GM19324 (cell line): ENCODE results near the gene AQP9.
"Not testable (repeated sequence)": the region's sequence is repeated elsewhere in the genome, so short reads cannot be mapped to it uniquely, and the experiment has no call there.

ENCODE experiments used
- ATAC-seq: cut with Tn5 transposase; IDR thresholded peaks from one replicate; pipeline ENCODE4 v1.9.1; 2021; ENCODE audit warnings: mild to moderate bottlenecking, moderate library complexity; ENCODE audit not compliant: unreplicated experiment, low FRiP score

The AQP9 gene, protein sequence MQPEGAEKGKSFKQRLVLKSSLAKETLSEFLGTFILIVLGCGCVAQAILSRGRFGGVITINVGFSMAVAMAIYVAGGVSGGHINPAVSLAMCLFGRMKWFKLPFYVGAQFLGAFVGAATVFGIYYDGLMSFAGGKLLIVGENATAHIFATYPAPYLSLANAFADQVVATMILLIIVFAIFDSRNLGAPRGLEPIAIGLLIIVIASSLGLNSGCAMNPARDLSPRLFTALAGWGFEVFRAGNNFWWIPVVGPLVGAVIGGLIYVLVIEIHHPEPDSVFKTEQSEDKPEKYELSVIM

DNA sequence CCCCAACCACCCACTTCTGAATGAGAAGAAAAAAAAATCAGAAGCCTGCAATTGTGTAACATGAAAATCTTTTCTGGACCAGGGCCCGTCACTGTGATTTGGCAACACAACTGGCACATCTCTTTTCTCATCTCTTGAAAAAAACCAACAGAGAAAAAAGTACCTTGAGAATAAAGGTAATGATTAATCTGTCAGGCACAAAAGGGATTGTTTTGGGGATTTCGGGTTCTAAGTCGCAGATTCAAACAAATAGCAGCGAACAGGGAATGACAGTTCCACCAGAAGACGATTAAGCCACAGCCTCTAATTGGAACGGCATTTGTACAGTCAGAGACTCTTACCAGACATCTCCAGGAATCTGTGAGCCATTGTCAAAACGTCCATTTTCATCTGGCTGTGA lies at the start of gene AQP9:
Gene AQP9 (plus strand): TSS at position 276 of the 400 bp plus-strand sequence. CDS start 185 bp downstream, outside the sequence.
- no peak for ATAC-seq

DNA sequence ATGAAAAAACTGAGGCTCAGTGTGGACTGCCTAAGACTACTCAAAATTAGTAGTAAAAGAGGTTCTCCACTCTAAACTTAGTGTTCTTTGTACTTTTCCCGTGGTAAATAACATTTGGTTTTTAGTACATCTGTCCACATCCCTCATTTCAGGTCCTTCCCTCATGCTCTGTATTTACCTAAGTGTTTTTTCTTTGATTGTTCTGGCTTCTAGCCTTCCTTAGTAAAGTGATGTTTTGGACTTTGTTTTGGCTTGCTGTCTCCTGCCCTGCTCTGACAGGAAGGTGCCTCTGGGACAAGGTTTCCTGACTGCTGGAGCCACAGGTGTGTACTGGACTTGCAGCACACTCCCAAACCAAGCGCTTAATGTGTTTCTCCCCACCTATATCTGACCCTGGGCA lies 42.8 kb upstream of the AQP9 start:
- no peak for ATAC-seq

DNA sequence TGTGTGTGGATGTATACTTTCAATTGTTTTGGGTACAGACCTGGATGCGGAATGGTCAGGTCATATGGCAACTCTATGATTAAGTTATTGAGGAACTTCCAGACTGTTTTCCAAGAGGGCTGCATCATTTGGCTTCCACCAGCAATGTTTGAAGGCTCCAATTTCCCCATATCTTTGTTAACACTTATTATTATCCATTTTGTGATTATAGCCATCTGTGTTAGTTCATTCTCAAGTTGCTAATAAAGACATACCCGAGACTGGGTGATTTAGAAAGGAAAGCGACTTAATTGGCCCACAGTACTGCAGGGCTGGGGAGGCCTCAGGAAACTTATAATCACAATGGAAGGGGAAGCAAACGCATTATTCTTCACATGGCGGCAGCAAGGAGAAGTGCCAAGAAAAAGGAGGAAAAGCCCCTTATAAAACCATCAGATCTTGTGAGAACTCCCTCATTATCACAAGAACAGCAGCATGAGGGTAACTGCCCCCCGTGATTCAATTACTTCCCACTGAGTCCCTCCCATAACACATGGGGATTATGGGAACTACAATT lies 41.6 kb upstream of the AQP9 start:
- no peak for ATAC-seq

DNA sequence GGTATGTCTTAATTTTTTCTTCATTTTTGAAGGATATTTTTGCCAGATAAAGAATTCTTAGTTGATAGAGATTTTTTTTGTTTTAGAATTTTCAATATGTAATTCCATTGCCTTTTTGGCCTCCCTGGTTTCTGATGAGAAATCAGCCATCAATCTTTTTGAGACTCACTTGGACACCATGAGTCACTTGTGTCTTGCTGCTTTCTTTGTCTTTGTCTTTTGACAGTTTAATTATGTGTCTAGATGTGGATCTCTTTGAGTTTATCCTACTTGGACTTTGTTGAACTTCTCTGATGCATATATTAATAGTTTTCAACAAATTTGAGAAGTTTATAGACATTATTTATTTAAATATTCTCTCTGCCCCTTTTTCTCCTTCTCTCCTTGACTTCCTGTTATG lies 34.7 kb upstream of the AQP9 start:
- no peak for ATAC-seq

DNA sequence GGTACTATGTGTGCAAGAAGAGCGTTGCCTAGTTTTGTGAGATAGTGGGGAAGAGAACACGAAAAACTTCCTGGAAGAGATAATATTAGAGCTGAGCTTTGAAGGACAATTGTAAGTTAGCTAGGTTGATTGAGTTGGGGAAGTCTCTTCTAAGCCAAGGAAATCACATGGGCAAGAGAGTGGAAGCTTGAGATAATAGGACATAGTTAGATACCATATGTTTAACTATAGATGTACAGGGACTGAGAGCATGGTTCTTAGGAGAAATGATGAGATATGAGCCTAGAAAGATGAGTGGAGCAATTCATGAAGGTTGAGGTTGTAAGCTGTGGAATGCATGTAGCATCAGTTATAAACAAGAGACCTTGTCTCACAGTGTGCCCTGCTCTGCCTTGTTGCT lies 30.1 kb upstream of the AQP9 start:
- no peak for ATAC-seq

DNA sequence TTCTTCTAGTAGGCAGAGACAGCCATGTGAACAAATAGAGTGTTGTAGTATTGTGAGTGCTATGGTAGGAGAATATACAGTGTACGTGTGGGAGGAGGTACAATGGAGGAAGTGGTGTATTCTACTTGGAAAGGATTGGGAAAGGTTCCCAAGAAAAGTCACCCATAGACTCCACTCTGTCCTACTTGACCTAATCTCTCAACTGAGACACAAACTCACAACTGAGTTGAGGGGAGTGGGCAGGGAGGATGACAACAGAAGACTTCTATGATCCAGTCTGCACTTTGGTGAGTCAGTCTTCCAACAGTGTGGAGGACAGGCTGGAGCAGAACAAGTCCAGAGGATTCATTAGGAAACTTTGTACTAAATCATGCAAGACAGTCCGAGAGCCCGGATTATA lies 28.8 kb upstream of the AQP9 start:
- no peak for ATAC-seq

DNA sequence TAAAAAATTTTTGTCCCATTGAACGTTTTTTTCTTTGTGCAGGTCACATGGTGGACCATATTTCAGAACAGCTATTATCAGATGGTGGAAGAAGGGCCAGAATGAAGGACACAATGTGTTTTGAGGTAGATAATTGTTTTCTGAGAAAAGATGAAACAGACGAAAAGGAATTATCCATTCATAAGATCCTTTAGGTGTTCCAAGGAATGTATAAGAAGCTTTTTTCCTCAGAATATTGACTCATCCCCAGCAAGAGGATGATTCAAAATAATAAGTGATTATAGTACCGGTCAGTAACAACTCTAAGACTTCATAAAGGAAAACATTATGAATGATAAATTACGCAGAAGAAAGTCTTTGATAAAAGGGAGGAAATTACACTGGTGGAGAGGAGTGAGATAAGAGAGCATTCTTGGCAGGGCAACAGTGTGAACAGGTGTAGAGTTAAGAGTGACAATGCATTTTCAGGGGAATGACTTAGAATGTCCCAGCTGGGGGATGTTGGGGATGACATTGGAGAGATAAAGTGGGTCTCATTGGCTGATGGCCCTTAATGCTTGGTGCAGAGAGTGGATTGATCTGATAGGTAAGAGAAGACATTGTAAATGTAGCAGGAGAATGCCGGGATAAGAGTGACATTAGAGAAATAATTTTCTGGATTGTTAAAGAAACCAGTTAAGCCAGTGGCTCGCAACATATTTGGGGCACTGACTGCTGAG lies 27.0 kb upstream of the AQP9 start:
- no peak for ATAC-seq

DNA sequence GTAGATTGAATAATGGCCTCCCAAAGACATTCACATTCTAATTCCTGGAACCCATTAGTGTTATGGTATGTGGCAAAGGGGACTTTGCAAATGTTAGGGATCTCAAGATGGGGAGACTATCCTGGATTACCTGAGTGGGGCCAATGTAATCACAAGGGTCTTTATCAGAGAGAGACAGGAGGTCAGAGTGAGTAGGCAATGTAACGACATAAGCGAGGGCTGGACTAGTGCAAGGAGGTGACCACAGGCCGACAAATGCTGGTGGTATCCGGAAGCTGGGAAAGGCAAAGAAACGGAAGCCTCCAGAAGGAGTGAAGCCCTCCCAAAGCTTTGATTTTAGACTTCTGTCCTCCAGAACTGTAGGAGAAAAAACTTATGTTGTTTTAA lies 26.5 kb upstream of the AQP9 start:
- ATAC-seq: no peak

DNA sequence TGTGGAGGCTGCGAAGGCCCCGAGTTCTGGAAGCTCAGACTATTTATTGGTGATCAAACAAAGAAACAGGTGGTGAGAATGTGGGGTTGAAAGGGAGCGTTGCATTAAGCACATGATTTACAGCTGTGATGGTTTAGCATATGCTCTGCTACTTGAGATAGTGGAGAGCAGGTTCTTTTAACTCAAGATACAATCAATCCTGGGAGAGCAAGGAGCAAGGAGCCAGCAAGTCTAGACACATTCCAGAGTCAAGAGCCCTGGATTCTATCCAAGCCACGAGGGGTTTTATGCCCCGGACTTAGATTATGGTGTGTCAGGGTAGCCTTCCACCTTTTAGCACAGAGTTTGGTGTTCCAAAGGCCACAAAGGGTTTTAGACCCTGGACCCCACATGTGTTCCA lies 24.8 kb upstream of the AQP9 start:
- not testable (repeated sequence) for ATAC-seq

DNA sequence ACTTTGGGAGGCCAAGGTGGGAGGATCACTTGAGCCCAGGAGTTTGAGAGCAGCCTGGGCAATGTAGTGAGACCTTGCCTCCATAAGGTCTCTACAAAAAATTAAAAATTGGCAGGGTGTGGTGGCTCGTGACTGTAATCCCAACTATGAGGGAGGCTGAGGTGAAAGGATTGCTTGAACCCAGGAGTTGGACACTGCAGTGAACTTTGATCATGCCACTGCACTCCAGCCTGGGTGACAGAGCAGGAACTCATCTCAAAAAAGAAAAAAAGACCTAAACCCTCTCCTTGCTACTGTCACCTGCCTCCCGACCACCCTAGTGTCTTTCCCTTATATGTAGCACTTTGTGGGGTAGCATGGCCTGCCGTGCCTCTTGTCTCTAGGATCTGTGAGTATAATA lies 23.8 kb upstream of the AQP9 start:
- ATAC-seq: no peak

DNA sequence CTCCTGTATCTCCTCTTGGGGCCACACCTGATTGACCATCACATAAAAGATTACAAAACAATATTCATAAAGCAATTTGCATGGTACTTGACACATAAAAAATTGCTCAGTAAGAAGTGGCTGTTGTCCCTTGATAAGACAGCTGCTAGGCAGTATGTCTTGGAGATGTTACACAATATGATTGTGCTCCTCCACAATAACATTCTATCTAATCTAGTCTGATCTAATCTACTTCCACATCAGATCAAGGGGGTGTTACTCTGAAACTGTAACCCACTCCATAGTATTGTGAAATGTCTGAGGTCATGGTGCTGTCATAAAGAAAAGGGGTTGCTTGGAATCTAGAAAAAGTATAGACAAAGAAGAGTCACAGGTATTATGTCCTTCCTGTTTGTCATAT lies 23.4 kb upstream of the AQP9 start:
- no peak for ATAC-seq

DNA sequence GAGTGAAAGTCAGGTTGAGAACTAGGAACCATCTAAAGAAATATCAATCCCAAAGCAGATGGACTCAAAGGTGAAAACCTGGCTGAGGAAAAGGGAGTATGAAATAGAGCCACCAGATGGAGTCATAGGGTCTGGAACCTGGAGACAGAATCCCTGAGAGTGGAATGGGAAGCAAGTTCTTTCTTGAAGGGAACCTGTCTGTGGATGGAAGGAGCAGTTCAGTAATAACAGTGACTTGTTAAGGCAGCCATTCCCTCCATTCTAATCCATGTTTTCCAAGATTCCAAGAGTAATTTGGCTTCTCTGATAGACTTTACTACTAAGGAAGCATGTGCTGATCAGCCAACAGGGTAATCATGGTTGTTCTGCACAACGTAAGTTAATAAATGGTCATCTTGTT lies 22.5 kb upstream of the AQP9 start:
- ATAC-seq: no peak

DNA sequence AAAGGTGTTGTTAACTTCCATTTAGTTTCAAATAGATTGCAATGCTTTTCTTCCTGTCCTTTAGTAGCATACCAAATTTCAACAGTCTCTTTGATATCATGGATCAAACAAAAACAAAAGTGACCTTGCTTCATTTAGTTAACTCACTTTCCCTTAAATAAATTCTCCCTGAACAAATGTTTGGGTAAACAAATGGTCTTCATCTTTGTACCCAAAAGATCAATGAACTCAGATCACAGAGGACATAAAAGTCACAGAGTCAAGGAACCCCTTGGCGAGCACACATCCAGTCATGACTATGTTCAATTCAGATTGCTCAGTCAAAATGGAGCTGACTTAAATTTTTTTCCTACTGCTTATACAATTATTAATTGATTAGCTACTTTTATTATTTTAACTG lies 20.6 kb upstream of the AQP9 start:
- no peak for ATAC-seq

DNA sequence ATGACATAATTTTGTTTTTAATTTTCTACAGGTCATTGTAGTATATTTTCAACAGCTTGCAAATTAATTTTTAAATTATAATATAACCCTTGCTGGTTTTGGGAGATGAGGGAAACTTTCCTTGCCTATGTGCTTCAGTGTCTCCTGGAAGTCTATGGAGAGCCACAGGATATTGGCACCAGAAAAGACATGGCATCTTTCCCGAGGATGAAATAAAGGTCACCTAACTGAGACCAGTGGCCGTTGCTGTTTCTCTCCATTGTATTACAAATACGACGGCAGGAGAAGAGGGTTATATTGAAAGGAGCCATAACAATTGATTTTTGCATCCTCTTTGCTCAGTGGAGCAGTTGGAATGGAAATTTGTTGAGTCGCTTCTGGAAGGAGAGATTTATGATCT lies 19.9 kb upstream of the AQP9 start:
- ATAC-seq: no peak

DNA sequence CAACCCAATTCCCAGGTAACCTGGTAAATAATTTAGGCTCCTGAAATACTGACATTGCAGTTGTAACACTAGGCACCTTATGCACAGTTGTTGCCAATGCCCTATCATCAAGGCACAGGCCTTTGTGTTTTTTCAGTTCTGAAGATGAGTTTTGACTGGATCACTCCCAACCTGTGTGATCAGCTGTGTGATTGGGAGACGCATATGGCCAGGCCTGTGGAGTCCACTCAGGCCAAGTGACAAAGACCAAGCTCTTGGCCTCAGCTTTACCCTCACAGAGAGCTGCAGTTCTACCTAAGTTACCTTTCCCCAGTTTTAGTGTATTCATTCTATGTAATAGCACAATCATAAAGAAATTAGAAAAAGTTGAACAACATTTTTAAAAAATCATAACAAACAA lies 19.2 kb upstream of the AQP9 start:
- no peak for ATAC-seq

DNA sequence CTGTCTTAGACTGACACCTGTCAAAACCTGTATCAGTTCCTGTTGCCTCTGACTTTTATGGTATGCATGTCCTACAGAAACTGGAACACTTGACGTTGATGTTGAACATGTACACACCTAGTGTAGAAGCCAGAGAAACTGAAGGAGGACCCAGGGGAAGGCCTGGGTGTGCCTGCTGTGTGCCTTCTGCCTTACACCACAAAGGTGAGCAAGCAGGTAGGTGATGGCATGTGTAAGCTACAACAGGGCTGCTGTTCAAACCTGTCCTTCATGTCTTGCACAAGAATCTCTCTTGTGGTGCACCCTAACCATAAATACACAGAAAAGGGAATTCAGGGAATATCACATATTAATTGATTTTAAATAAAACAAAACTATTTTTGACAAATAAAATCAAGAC lies 13.6 kb upstream of the AQP9 start:
- ATAC-seq: no peak

DNA sequence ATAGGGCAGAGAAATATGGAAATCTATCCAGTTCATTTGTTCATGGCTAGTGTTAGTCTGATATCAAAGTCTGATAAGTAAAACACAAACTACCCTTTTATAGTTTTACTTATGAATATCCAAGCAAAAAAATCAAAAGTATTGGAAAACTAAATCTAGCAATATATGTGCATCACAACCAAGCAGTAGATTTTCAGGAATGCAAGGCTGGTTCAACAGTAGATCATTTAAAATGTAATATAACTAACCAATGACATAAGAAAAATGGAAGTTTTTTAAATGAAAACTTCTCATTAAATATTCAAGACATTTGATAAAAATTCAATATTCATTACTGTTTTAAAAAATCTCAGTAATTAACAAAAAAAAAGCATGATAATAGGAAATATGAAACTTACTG lies 12.8 kb upstream of the AQP9 start:
- no peak for ATAC-seq

DNA sequence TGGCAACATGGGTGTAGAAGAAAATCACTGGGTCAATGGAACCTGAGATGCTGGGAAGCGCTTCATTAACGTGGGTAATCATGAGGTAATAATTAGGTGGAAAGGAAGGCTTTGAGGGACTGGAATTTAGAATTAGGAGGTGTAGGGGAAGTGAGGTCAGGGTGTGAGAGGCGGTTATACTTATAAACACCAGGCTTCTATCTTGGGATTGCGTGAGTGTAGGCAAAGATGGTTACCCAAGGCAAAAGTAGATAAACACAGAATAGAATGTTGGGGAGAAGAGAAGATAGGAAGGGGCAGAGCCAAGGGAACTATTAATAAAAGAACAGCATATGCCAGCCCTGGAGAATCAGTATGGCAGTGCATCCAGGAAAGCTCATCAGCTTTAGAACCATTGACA lies 3.3 kb upstream of the AQP9 start:
- no peak for ATAC-seq

DNA sequence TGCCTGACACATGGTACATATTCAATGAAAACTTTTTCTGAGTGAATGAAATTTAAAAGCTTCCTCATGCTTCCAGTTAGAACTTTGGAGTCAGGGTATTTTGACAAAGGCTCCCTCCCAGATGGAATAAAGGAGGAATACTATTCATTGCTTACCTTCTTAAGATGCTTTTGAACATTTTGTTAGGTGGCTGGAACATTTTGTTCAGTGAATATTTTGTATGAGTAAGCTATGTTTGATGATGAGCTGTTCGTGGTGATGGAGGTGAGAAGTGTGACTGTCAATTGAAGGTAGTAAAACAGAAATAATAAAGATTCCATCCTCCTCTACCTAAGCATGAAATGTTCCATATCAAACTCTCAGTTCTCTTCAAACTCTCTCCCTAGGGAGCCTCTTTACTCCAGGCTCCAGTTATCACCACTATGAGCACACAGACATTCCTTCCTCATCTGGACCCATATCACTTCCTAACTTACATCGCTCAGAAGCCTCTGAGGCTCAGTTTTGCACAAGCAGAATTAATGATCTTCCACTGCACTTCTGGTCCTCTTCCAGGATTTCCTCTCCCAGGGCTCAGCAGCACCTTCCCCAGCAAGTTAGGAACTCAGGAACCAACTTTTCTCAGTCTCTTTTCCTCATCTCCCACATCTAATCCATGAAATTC lies 2.5 kb upstream of the AQP9 start:
- no peak for ATAC-seq

DNA sequence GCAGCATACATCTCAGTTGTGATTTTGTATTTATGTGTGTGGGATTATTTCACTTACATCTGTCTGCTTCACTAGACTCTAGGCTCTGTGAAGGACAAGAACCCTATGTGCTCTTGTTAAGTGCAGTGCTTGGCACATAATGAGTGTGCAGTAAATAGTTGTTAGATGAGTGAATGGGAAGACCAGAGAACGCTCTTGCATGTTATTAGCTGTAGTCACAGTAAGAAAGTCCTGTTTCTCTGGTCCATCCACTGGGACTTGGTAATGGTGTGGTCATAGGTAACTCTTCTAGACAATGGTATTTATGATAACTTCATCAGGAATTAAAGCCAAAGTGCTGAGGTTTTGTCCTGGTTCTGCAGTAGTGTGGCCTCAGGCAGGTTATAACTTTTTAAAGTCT lies 1.4 kb upstream of the AQP9 start:
- ATAC-seq: no peak

DNA sequence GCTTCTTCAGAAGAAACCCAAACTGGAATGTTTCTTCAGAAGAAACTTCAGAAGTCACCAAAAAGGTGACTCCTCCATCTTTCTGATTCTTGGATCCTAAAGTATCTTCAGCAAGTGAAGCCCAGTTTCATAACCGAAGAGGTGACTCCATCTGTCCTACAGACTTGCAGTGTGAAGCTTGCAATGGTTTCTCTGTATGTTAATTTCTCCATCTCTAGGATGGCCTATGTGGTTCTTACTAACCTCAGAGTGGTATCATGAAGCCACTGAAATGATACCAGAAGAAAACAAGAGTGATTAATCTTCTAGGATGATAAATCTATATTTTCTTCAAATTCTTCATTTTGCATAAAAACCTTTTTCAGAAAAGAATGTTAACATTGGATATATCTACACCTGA lies 495 bp upstream of the AQP9 start:
- ATAC-seq: no peak
